ENCODE data around the gene NT5M. TPM values are rescaled to one million over a fixed set of nuclear protein-coding genes. Genes with fewer than 3 reads are reported as not detected.

Gene NT5M
- total RNA-seq, 2 experiments from 2014 or later = 5.5 to 7.6 TPM

DNA sequence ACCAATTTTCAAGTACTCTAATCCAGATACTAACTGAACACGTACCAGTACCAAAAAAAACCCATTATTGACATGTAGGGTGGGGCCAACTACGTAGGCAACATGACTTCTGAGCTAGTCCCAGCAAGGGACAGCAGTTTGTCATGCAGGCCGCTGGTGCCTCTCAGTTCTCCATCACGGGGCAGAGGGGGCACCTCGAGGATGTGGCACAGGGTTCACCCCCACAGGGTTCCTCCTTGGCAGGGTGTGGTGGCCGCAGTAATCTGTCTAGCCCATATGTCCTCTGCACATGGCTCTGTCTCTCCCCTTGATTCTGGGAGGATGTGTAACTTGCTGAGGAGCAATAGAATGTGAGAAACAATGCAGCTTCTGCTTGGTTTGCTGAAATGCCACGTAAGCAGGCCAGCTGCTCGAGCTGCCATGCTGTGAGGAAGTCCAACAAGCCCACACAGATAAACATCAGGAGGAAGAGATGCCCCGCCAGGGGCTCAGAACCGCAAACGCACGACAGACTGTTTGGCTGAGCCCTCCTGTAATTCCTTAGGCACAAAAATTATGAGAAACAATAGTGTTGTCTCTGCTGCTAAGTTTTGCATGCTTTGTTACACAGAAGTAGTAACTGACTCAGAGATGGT lies 62.4 kb downstream of the NT5M start:
- DNase-seq = no peak
- Mint-ChIP-seq H3K27me3 (peaks cover 9% of the 10 kb centered on the region), H3K27ac (no peak overlapping the region), H3K4me1 (no peaks in the 10 kb centered on the region), H3K9me3 (peaks cover under 1% of the 10 kb centered on the region), H3K4me3 (no peak overlapping the region), H3K36me3 (ENCODE audit: low read depth) (no peaks in the 10 kb centered on the region)
- ChIA-PET POLR2A (no interaction called here), CTCF (interaction anchor here (0.9 to 1.7 kb wide), 5 partner anchors 10 to 420 kb away, joined by 3 to 4 read pairs (median 3); partner anchors contain the start of gene RASD1)

DNA sequence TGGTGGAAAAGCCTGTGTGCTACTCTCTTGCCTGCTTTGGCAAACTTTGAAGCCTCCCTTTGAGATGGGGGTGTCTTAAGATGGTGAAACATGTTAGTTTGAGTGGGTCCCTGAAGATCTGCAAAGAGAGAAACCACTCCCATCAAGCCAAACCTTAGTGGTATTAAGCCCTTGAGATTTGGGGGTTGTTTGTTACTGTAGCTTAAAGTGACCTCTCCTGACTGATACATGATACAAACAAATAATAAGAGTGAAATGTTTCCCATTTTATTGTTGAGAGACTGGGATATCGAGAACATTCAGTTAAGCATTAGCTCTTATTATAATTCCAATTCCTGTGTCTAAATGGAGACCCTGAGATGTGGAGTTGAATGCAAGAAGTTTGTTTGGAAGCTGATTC lies 63.1 kb downstream of the NT5M start:
- ChIA-PET POLR2A (no interaction called here), CTCF (interaction anchor here (0.6 to 1.7 kb wide), 3 partner anchors 11 to 419 kb away, joined by 3 read pairs; no protein-coding TSS in a partner anchor)
- Mint-ChIP-seq H3K36me3 (ENCODE audit: low read depth) (no peaks in the 10 kb centered on the region), H3K9me3 (no peaks in the 10 kb centered on the region), H3K27ac (no peak overlapping the region), H3K4me1 (no peaks in the 10 kb centered on the region), H3K4me3 (no peak overlapping the region), H3K27me3 (peaks cover 3% of the 10 kb centered on the region)
- DNase-seq = no peak

DNA sequence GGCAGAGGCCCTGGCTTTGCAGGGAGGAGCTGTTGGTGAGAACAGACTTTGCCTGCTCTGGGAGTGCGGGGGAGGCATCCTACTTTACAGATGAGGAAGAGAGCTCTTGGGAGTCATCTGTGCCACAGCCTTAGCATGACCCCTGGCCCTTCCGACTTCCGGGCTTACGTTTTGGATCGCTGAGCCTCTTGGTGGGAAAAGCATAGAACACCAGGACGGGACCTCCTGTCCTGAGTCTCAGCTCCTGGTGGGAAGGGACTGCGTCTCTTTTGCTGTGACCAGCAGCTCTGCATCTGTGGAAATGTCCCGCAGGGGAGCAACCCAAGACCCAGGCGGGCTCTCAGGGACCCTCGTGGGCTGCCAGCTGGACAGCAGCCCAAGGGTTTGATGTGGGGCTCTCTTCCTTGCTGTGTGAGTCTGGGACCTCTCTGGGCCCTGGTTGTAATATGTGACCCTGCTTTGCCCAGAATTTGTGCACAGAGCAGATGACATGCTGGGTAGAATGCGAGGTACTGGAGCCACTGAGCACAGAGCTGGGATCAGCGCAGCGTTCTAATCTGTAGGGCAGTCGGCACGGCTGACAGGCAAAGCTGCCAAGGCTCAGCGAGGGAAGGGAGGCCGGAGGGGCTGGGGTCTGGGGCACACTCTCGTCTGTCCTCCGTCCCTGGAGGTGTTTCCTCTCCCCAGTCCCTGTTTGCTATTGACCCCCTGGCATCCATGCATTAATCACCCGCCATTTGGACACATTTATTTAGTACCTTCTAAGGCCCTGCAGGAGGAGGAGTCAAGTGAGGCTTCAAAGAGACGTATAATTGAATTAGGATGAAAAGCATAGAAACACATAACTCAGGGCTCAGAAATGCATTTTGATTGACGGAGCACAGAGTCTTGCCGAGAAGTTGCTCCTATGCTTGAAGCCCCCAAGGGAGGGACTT lies 64.0 kb downstream of the NT5M start:
- CTCF ChIA-PET = interaction anchor here (0.5 to 1.7 kb wide), 3 partner anchors 24 to 663 kb away, joined by 3 read pairs; no protein-coding TSS in a partner anchor
- H3K27ac Mint-ChIP-seq = no peak overlapping the region
- POLR2A ChIA-PET = no interaction called here
- no peaks in the 10 kb centered on the region for H3K4me1 Mint-ChIP-seq
- DNase-seq = no peak
- H3K27me3 Mint-ChIP-seq = peaks cover 3% of the 10 kb centered on the region
- no peaks in the 10 kb centered on the region for H3K36me3 Mint-ChIP-seq (ENCODE audit: low read depth)
- no peaks in the 10 kb centered on the region for H3K9me3 Mint-ChIP-seq
- H3K4me3 Mint-ChIP-seq = no peak overlapping the region

DNA sequence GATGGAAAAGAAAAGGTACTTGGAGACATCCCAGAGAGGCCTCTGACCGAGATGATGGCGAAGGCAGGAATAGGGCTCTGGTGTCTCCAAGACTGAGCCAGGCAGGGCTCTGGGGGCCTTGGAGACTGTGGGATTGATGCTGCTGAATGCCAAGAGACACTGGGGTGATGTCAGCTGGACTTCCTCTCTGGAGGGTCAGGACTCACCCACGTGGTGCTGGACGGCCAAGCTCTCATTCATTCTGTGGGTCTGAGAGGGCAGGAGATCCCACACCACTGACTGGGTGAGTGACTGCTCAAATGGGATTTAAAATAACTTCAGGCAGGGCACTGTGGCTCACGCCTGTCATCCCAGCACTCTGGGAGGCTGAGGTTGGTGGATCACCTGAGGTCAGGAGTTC lies 64.8 kb downstream of the NT5M start:
- Mint-ChIP-seq H3K9me3 (no peaks in the 10 kb centered on the region), H3K4me1 (no peaks in the 10 kb centered on the region), H3K36me3 (ENCODE audit: low read depth) (no peaks in the 10 kb centered on the region), H3K27me3 (peaks cover 3% of the 10 kb centered on the region), H3K4me3 (no peak overlapping the region), H3K27ac (no peak overlapping the region)
- POLR2A ChIA-PET = no interaction called here
- CTCF ChIA-PET = interaction anchor here (0.7 kb wide), 1 partner anchor 93 kb away, joined by 3 read pairs; no protein-coding TSS in a partner anchor
- DNase-seq = no peak

DNA sequence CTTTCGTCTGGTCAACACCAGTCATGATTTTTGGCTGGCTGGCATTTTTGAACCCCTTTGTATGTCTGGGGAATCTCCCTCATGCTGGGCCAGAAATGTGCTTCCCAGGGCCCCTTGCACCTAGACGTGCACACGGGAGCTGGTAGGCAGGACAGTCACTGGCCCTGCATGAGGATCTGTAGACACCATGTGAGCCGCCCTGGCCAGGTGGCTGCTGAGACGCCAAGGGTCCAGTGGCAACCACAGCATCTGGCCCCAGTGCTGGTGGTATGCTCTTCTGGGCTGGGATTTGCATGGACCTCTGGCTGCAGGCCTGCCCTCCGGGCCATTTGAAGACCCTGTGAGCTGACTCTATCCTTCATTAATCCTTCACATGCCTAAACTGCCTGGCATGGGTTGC lies 67.5 kb downstream of the NT5M start:
- Mint-ChIP-seq H3K9me3 (no peaks in the 10 kb centered on the region), H3K4me1 (no peaks in the 10 kb centered on the region), H3K27ac (no peak overlapping the region), H3K4me3 (no peak overlapping the region), H3K27me3 (peaks cover 3% of the 10 kb centered on the region), H3K36me3 (ENCODE audit: low read depth) (no peaks in the 10 kb centered on the region)
- CTCF ChIA-PET = no interaction called here
- no peak for DNase-seq
- POLR2A ChIA-PET = no interaction called here

DNA sequence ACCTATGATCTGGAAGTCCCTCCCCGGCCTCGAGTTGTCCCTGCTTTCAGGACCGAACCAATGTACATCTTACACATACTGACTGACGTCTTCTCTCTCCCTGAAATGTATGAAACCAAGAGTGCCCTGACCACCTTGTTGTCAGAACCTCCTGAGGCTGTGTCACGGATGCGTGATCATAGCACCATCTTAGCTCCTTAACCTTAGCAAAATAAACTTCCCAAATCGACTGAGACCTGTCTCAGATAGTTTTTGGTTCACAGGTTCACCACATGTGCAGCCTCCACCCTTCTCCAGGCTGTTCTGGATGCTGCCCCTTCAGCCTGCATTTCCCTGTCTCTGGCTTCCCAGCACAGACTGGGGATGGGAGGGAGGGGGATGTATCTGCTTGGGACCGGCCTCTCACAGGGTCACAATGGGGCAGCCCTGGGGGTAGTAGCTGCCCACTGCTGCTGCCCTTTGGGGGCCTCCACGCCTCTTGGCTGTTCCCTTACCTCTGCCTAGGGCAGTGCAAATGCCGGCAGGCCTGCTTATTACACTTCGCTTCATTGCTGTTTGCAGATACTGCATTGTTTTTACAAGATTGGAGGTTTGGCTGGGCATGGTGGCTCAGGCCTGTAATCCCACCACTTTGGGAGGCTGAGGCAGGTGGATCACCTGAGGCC lies 69.8 kb downstream of the NT5M start:
- Mint-ChIP-seq H3K4me1 (no peaks in the 10 kb centered on the region), H3K27me3 (no peaks in the 10 kb centered on the region), H3K9me3 (no peaks in the 10 kb centered on the region)

DNA sequence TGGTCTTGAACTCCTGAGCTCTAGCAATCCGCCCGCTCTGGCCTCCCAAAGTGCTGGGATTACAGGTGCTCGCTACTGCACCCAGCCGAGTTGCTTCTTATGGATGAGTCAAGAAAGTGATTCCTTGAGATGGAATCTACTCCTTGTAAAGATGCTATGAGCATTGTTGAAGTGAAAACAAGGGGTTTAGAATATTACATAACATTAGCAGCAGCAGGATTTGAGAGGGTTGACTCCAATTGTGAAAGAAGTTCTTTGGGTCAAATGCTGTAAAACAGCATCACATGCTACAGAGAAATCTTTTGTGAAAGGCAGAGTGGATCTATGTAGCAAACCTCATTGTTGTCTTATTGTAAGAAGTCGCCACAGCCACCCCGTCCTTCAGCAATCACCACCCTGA lies 72.7 kb downstream of the NT5M start:
- Mint-ChIP-seq H3K27ac (no peak overlapping the region), H3K36me3 (ENCODE audit: low read depth) (no peaks in the 10 kb centered on the region), H3K9me3 (no peaks in the 10 kb centered on the region), H3K4me1 (no peaks in the 10 kb centered on the region), H3K27me3 (no peaks in the 10 kb centered on the region), H3K4me3 (no peak overlapping the region)
- no peak for DNase-seq
- ChIA-PET CTCF (no interaction called here), POLR2A (no interaction called here)

More for the DNA sequence above, 69.8 kb downstream of the NT5M start:
- H3K36me3 Mint-ChIP-seq (ENCODE audit: low read depth) = no peaks in the 10 kb centered on the region
- H3K4me3 Mint-ChIP-seq = no peak overlapping the region
- no peak overlapping the region for H3K27ac Mint-ChIP-seq
- POLR2A ChIA-PET = no interaction called here
- no peak for DNase-seq
- CTCF ChIA-PET = no interaction called here

DNA sequence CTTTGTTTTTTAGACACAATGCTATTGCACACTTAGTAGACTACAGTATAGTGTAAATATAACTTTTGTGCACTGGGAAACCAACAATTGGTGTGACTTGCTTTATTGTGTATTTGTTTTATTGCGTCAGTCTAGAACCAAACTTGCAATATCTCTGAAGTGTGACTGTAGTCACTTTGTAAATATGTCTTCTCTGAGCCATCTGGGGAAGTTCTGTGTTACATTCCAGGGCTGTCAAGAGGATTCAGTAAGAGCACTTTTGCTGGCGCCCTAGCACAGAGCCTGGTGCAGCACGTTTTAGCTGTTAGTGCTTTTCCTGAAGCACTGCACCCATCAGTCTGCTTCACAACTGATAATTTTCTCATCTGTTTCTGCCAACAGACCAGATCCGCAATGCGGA lies 73.2 kb downstream of the NT5M start:
- ChIA-PET CTCF (no interaction called here), POLR2A (no interaction called here)
- Mint-ChIP-seq H3K9me3 (no peaks in the 10 kb centered on the region), H3K36me3 (ENCODE audit: low read depth) (no peaks in the 10 kb centered on the region), H3K4me3 (no peak overlapping the region), H3K4me1 (no peaks in the 10 kb centered on the region), H3K27me3 (no peaks in the 10 kb centered on the region), H3K27ac (no peak overlapping the region)
- no peak for DNase-seq

DNA sequence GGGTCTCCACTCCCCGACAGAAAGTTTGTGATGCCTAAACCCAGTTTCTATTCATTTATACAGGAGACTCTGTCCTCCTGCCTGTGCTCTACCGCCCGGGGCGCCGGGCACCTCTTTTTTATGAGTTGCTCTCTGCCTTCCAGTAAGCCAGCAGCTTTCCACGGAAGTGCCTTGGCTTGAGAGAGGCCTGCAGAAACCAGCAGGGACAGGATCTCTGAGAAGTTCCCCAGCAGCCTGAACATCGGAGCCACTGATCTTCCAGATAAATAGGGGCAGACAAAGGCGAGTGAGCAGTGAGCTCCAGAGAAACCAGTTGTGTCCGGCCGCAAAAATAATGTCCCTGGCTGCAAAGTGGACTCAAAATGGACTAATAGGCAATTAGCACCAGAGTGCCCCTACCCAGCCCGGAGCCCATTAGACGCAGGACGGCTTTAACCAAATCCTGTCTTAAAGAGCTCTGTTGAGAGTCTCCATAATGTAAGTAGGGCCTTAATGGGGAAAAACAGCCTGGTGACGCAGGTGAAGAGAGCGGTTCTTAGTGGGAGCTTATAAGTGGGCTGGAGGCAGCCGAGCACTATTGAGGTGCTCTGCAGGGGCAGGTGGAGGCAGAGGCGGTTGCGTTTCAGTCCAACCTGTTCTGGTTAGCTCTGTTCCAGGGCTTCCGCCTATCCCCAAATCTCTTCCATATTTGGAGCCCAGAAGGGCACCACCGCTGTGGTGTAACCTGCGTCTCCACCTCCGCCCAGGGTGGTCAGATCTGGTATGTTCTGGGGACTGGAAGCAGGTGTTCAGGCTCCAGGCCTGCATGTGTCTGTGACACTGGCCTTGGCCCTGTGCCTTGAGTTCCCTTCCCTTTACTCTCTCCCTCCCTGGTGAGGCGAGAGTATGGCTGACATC lies 74.1 kb downstream of the NT5M start:
- no peaks in the 10 kb centered on the region for H3K4me1 Mint-ChIP-seq
- H3K27ac Mint-ChIP-seq = no peak overlapping the region
- H3K27me3 Mint-ChIP-seq = peaks cover 5% of the 10 kb centered on the region
- no peak for DNase-seq
- H3K36me3 Mint-ChIP-seq (ENCODE audit: low read depth) = no peaks in the 10 kb centered on the region
- POLR2A ChIA-PET = no interaction called here
- H3K4me3 Mint-ChIP-seq = no peak overlapping the region
- CTCF ChIA-PET = interaction anchor here (0.6 to 0.9 kb wide), 3 partner anchors 16 to 547 kb away, joined by 3 to 4 read pairs (median 3); no protein-coding TSS in a partner anchor
- no peaks in the 10 kb centered on the region for H3K9me3 Mint-ChIP-seq

DNA sequence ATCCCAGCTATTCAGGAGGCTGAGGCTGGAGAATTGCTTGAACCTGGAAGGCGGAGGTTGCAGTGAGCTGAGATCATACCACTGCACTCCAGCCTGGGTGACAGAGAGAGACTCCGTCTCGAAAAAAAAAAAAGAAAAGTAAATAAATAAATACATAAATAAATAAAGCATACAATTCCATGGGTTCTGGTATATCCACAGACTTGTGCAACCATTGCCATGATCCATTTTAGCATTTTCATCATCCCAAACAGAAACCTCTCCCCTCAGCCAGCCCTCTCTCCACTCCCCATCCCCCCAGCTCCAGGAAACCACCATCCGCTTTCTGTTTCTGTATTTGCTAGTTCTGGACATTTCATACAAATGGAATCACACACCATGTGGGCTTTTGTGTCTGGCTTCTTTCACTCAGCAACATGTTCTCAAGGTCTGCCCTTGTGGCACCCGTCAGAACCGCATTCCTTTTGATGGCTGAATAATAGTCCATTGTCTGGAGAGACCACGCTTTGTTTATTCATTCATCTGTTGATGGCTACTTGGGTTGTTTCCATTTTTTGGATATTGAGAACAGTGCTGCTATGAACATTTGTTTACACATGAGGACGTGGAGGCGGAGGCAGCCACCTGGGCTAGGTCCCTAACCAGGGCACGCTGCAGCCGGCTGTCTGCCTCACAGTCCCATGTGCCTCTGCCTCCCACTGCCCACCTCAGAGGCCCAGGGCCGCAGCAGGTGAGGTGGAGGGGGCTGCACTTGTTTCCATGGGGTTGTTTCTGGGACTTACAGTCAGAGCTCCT lies 76.2 kb downstream of the NT5M start:
- peaks cover 9% of the 10 kb centered on the region for H3K27me3 Mint-ChIP-seq
- ChIA-PET CTCF (interaction anchor here (0.7 kb wide), 1 partner anchor 71 kb away, joined by 6 read pairs; no protein-coding TSS in a partner anchor), POLR2A (no interaction called here)
- no peaks in the 10 kb centered on the region for H3K36me3 Mint-ChIP-seq (ENCODE audit: low read depth)
- H3K27ac Mint-ChIP-seq = no peak overlapping the region
- no peaks in the 10 kb centered on the region for H3K4me1 Mint-ChIP-seq
- H3K4me3 Mint-ChIP-seq = no peak overlapping the region
- no peaks in the 10 kb centered on the region for H3K9me3 Mint-ChIP-seq
- no peak for DNase-seq

DNA sequence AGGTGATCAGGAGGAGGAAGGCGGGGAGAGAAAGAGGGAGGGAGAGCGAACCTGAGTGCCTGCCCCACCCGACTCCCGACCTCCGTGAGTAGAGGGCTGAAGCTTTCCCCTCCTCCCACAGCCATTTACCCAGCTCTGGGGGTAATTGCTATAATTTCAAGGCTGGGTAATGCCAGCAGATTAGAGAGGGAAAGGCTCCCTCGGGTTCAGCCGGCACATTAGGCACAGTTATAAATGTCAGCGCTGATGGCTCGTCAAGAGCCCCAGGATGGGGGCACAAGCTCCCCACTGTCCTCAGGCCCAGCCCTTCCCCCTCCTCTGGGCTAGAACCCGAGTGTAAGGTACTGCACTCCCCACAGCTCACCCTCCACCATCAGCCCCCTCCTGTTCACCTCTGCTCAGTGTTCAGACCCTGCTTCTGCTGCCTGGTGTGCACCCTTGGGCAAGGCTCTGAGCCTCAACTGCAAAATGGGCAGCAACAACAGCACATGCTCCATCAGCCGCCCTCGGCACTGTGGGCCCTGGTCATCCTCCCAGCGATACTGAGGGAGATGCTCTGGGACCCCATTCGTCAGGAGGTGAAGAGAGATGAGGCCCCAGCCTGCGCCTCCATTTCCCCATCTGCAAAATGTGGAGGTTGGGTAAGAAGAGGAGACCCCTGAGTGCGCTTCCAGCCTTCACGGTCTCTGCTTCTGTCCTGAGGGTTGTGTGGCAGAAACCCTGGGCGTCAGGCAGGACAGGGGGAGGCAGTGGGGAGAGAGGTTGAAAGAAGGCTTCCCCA lies 77.2 kb downstream of the NT5M start:
- Mint-ChIP-seq H3K4me1 (no peaks in the 10 kb centered on the region), H3K27ac (no peak overlapping the region), H3K4me3 (no peak overlapping the region), H3K27me3 (peaks cover 9% of the 10 kb centered on the region), H3K36me3 (ENCODE audit: low read depth) (no peaks in the 10 kb centered on the region), H3K9me3 (no peaks in the 10 kb centered on the region)
- no peak for DNase-seq
- POLR2A ChIA-PET = no interaction called here
- CTCF ChIA-PET = no interaction called here

Data from activated CD4-positive, alpha-beta T cell treated with anti-CD3 and anti-CD28 coated beads, Interleukin-2, amount 10 ng/mL, durations not matched to agents 7 days and 5 days (primary cell).